WTC11 (cell line): ENCODE data around the gene EFCAB14.
"Not testable (repeated sequence)": the region's sequence is repeated elsewhere in the genome, so short reads cannot be mapped to it uniquely, and the experiment has no call there.

Experiments
- CTCF ChIP-seq: fragments of 200-600 bp; IDR thresholded peaks from 2 replicates; pipeline ENCODE4 v1.8.0; 2022; ENCODE audit warnings: antibody characterized with exemption
- ELF4 ChIP-seq: sonication (generic); formaldehyde crosslinking; IDR thresholded peaks from 2 replicates; pipeline ENCODE4 v1.8.1; 2022; ENCODE audit warnings: low read depth, mild to moderate bottlenecking, moderate library complexity, missing genetic modification reagents
- EMX1 ChIP-seq: fragments of 250-450 bp; sonication (Bioruptor Pico); IDR thresholded peaks from 2 replicates; pipeline ENCODE4 v1.8.0; 2021; ENCODE audit warnings: mild to moderate bottlenecking
- ESRRA ChIP-seq: sonication (generic); formaldehyde crosslinking; IDR thresholded peaks from 2 replicates; pipeline ENCODE4 v1.8.1; 2022; ENCODE audit warnings: mild to moderate bottlenecking, missing genetic modification reagents, borderline replicate concordance
- FOXK1 ChIP-seq: sonication (generic); formaldehyde crosslinking; IDR thresholded peaks from 2 replicates; pipeline ENCODE4 v1.8.0; 2022; ENCODE audit warnings: mild to moderate bottlenecking, moderate library complexity, missing genetic modification reagents
- JUN ChIP-seq: sonication (generic); formaldehyde crosslinking; IDR thresholded peaks from 2 replicates; pipeline ENCODE4 v1.8.0; 2023; ENCODE audit warnings: mild to moderate bottlenecking, missing genetic modification reagents
- MAX ChIP-seq: sonication (generic); formaldehyde crosslinking; IDR thresholded peaks from 2 replicates; pipeline ENCODE4 v1.8.0; 2022; ENCODE audit warnings: mild to moderate bottlenecking, missing genetic modification reagents
- NFYB ChIP-seq: sonication (generic); formaldehyde crosslinking; conservative IDR thresholded peaks from 2 replicates; pipeline ENCODE4 v1.8.0; 2022; ENCODE audit warnings: low read depth, missing genetic modification reagents
- PRDM15 ChIP-seq: sonication (generic); formaldehyde crosslinking; IDR thresholded peaks from 2 replicates; pipeline ENCODE4 v1.8.0; 2022; ENCODE audit warnings: missing genetic modification reagents
- SMAD3 ChIP-seq: sonication (generic); formaldehyde crosslinking; IDR thresholded peaks from 2 replicates; pipeline ENCODE4 v1.8.0; 2022; ENCODE audit warnings: missing genetic modification reagents, mild to moderate bottlenecking, borderline replicate concordance
- TCF7 ChIP-seq: sonication (generic); formaldehyde crosslinking; IDR thresholded peaks from 2 replicates; pipeline ENCODE4 v1.8.0; 2022; ENCODE audit warnings: mild to moderate bottlenecking, low read depth, missing genetic modification reagents, moderate library complexity
- ZNF138 ChIP-seq: sonication (generic); formaldehyde crosslinking; conservative IDR thresholded peaks from 2 replicates; pipeline ENCODE4 v1.8.1; 2022; ENCODE audit warnings: mild to moderate bottlenecking, moderate library complexity, missing genetic modification reagents
- ZNF219 ChIP-seq: sonication (generic); formaldehyde crosslinking; IDR thresholded peaks from 2 replicates; pipeline ENCODE4 v1.8.0; 2023; ENCODE audit warnings: missing genetic modification reagents, mild to moderate bottlenecking, borderline replicate concordance
- ZNF232 ChIP-seq: sonication (generic); formaldehyde crosslinking; IDR thresholded peaks from 2 replicates; pipeline ENCODE4 v1.8.0; 2022; ENCODE audit warnings: mild to moderate bottlenecking, missing genetic modification reagents

GRCh38 chr1:46662919-46663318 lies 56.0 kb downstream of the EFCAB14 start:
- TF ChIP-seq NFYB (CRISPR knock-in tag); CTCF; EMX1 (CRISPR knock-in tag); MAX (CRISPR knock-in tag); ZNF219 (CRISPR knock-in tag); JUN; FOXK1 (CRISPR knock-in tag); ELF4 (CRISPR knock-in tag); PRDM15 (CRISPR knock-in tag); SMAD3; ZNF138; ESRRA (CRISPR knock-in tag); TCF7 (CRISPR knock-in tag); ZNF232 (CRISPR knock-in tag): not testable (repeated sequence)
